HepG2 (cell line): ENCODE measurements around the gene CHPF. TPM values are rescaled to one million over a fixed set of nuclear protein-coding genes. Genes with fewer than 3 reads are reported as not detected.

Experiments used
- ATAC-seq: fragments of 200-7000 bp; cut with Tn5 transposase; 3 replicates; pipeline ENCODE4 v1.9.1; 2020; ENCODE audit warnings: mild to moderate bottlenecking, moderate library complexity
- BruUV-seq: library from RNA; stranded (reverse); fragments of 400-500 nt; replicated peaks from 2 replicates; lab custom pipeline; 2021; lab: Mats Ljungman, UMichigan
- CTCF ChIA-PET: fragments of 300-600 bp; formaldehyde crosslinking; extraction: SDS; loops from one replicate; lab custom pipeline; 2021; ENCODE audit warnings: low total read pairs, inconsistent platforms, low intra/inter-chr PET ratio; lab: Yijun Ruan, JAX
- POLR2A ChIA-PET: fragments of 350-600 bp; sonication (Branson Sonifier 250); formaldehyde crosslinking; loops from one replicate; lab custom pipeline; 2020; ENCODE audit warnings: antibody characterized with exemption, inconsistent platforms; lab: Yijun Ruan, JAX
- DNase-seq: peaks from one replicate; pipeline ENCODE4 v3.0.0-alpha.2; 2015; ENCODE audit warnings: low spot score
- FAIRE-seq: peaks from 3 replicates; lab custom pipeline; 2011; peaks lifted over from hg19 to GRCh38; lab: Jason Lieb, UNC
- H2AFZ ChIP-seq: one replicate; pipeline ENCODE4 v1.6.1; 2011; ENCODE audit warnings: low read length, inconsistent platforms
- H3K27ac ChIP-seq: fragments of 300-600 bp; 3 replicates; pipeline ENCODE4 v1.8.0; 2011; ENCODE audit warnings: mixed run types, mild to moderate bottlenecking, mixed read lengths, low read length, inconsistent platforms; ENCODE audit not compliant: insufficient read depth; ENCODE audit errors: extremely low read length
- H3K27me3 ChIP-seq, 2 experiments: fragments of 200-600 bp in 1 of 2; 2 replicates in 1 of 2; 3 replicates in 1 of 2; pipeline versions ENCODE4 v1.6.0 to v1.8.0; 2011; ENCODE audit warnings: low read length in 2 of 2, mild to moderate bottlenecking in 2 of 2, moderate library complexity in 2 of 2, inconsistent platforms in 1 of 2; ENCODE audit not compliant: insufficient read depth in 2 of 2, control insufficient read depth in 1 of 2
- H3K36me3 ChIP-seq, 2 experiments: fragments of 200-600 bp in 1 of 2; replicated peaks in 1 of 2; 2 replicates in 1 of 2; 3 replicates in 1 of 2; pipeline versions ENCODE4 v1.5.1 to v1.8.0; 2011; ENCODE audit warnings: low read length in 2 of 2, inconsistent platforms in 1 of 2; ENCODE audit not compliant: insufficient read depth in 2 of 2, control insufficient read depth in 1 of 2
- H3K4me1 ChIP-seq: 2 replicates; pipeline ENCODE4 v1.5.1; 2012; ENCODE audit warnings: low read length, inconsistent platforms; ENCODE audit not compliant: insufficient read depth
- H3K4me2 ChIP-seq: 2 replicates; pipeline ENCODE4 v1.6.0; 2011; ENCODE audit warnings: low read depth, low read length, inconsistent platforms
- H3K4me3 ChIP-seq, 3 experiments: fragments of 200-600 bp in 1 of 3; sonication (generic), shearing (Covaris generic) in 1 of 3; replicated peaks in 1 of 3; 2 replicates each; pipeline ENCODE4 v1.5.1; 2011 to 2016; ENCODE audit warnings: low read length in 3 of 3, inconsistent platforms in 2 of 3, low read depth in 2 of 3, mild to moderate bottlenecking in 2 of 3, control low read depth in 1 of 3, mixed read lengths in 1 of 3; ENCODE audit not compliant: insufficient read depth in 1 of 3
- H3K79me2 ChIP-seq: one replicate; pipeline ENCODE4 v1.6.1; 2011; ENCODE audit warnings: low read length, inconsistent platforms; ENCODE audit not compliant: insufficient read depth
- H3K9ac ChIP-seq: 2 replicates; pipeline ENCODE4 v1.6.0; 2011; ENCODE audit warnings: mild to moderate bottlenecking, low read depth, low read length, inconsistent platforms; ENCODE audit not compliant: insufficient read depth
- H3K9me3 ChIP-seq: 2 replicates; pipeline ENCODE4 v1.5.1; 2012; ENCODE audit warnings: mild to moderate bottlenecking, low read length
- H4K20me1 ChIP-seq: 2 replicates; pipeline ENCODE4 v1.6.0; 2011; ENCODE audit warnings: inconsistent platforms, mild to moderate bottlenecking, low read length, moderate library complexity; ENCODE audit not compliant: insufficient read depth
- CENPT ChIP-seq: sonication (generic); formaldehyde crosslinking; IDR thresholded peaks from 2 replicates; pipeline ENCODE4 v1.8.0; 2022; ENCODE audit warnings: low read depth, mild to moderate bottlenecking, moderate library complexity, missing genetic modification reagents
- HMGXB4 ChIP-seq, 2 experiments: sonication (generic) in 1 of 2; formaldehyde crosslinking in 1 of 2; IDR thresholded peaks; 2 replicates each; pipeline versions ENCODE4 v1.4.0 to v1.6.1; 2018 to 2020; ENCODE audit warnings: missing genetic modification reagents in 2 of 2, borderline replicate concordance in 1 of 2, low read depth in 1 of 2, mild to moderate bottlenecking in 1 of 2, missing biosample characterization in 1 of 2
- KDM3A ChIP-seq: IDR thresholded peaks from 2 replicates; pipeline ENCODE4 v1.6.1; 2018; ENCODE audit warnings: low read depth, missing compliant biosample characterization
- KDM4B ChIP-seq: sonication (generic); formaldehyde crosslinking; IDR thresholded peaks from 2 replicates; pipeline ENCODE4 v1.4.0; 2020; ENCODE audit warnings: missing genetic modification reagents
- MTA3 ChIP-seq: sonication (generic); formaldehyde crosslinking; IDR thresholded peaks from 2 replicates; pipeline ENCODE4 v1.4.0; 2020; ENCODE audit warnings: missing genetic modification reagents
- MXI1 ChIP-seq: IDR thresholded peaks from 3 replicates; pipeline ENCODE4 v1.6.1; 2012; ENCODE audit warnings: low read depth, low read length, inconsistent platforms, borderline replicate concordance
- PRPF4 ChIP-seq: fragments of 200-400 bp; formaldehyde crosslinking; IDR thresholded peaks from 2 replicates; pipeline ENCODE4 v1.6.1; 2016; ENCODE audit warnings: low read length, low read depth; ENCODE audit not compliant: poor library complexity, severe bottlenecking
- RFXANK ChIP-seq: IDR thresholded peaks from 2 replicates; pipeline ENCODE4 v1.6.1; 2016
- SRSF4 ChIP-seq: fragments of 200-400 bp; formaldehyde crosslinking; IDR thresholded peaks from one replicate; pipeline ENCODE4 v1.6.1; 2018; ENCODE audit warnings: mild to moderate bottlenecking, low read depth, low read length, moderate library complexity; ENCODE audit not compliant: poor library complexity, severe bottlenecking
- TBX2 ChIP-seq: sonication (generic); formaldehyde crosslinking; IDR thresholded peaks from 2 replicates; pipeline ENCODE4 v1.5.0; 2020; ENCODE audit warnings: missing genetic modification reagents, mild to moderate bottlenecking, borderline replicate concordance
- ZFP62 ChIP-seq: sonication (generic); formaldehyde crosslinking; IDR thresholded peaks from 2 replicates; pipeline ENCODE4 v1.4.0; 2020; ENCODE audit warnings: missing genetic modification reagents
- ZFP82 ChIP-seq: sonication (generic); formaldehyde crosslinking; IDR thresholded peaks from 2 replicates; pipeline ENCODE4 v1.5.1; 2020; ENCODE audit warnings: mild to moderate bottlenecking, missing genetic modification reagents, borderline replicate concordance
- ZNF558 ChIP-seq: sonication (generic); formaldehyde crosslinking; IDR thresholded peaks from 2 replicates; pipeline ENCODE4 v1.9.0; 2022; ENCODE audit warnings: mild to moderate bottlenecking, missing genetic modification reagents, borderline replicate concordance
- ZNF569 ChIP-seq: sonication (generic); formaldehyde crosslinking; IDR thresholded peaks from 2 replicates; pipeline ENCODE4 v1.5.0; 2020; ENCODE audit warnings: mild to moderate bottlenecking, missing genetic modification reagents, moderate library complexity, borderline replicate concordance
- ZNF724P ChIP-seq: sonication (generic); formaldehyde crosslinking; IDR thresholded peaks from 2 replicates; pipeline ENCODE4 v1.8.0; 2022; ENCODE audit warnings: missing genetic modification reagents, borderline replicate concordance
- ZNF790 ChIP-seq: sonication (generic); formaldehyde crosslinking; IDR thresholded peaks from 2 replicates; pipeline ENCODE4 v1.8.0; 2022; ENCODE audit warnings: missing genetic modification reagents, mild to moderate bottlenecking, borderline replicate concordance
- ZZZ3 ChIP-seq: sonication (generic); formaldehyde crosslinking; IDR thresholded peaks from 2 replicates; pipeline ENCODE4 v1.4.0; 2020; ENCODE audit warnings: missing genetic modification reagents, mild to moderate bottlenecking, borderline replicate concordance
- WGBS: methylation state at CpG from one replicate; pipeline ENCODE4 v1.1.6; 2017; ENCODE audit warnings: low lambda C conversion rate; 5-methylcytosine and 5-hydroxymethylcytosine counted together
- in situ Hi-C: cut with HindIII; loops from 2 replicates; pipeline ENCODE4 v1.10.0; 2017; ENCODE audit warnings: low pct_unique_long_range_greater_than_20kb; ENCODE audit not compliant: extremely low pct_ligation_motif_present
- intact Hi-C: fragments of 100-400 bp; cut with micrococcal nuclease; formaldehyde crosslinking; loops from one replicate; pipeline ENCODE4 v1.10.0; 2022; ENCODE audit not compliant: unreplicated experiment
- polyA plus RNA-seq, 8 experiments: library from polyadenylated mRNA; depleted of rRNA in 3 of 8; stranded (reverse) in 7 of 8; unstranded in 1 of 8; fragments of >200 nt; fragmentation: Illumina TruSeq in 4 of 8; extraction: Trizol in 4 of 8; gene quantifications; 2 replicates each; pipeline versions ENCODE4 v1.2.1 to v1.2.3, GENCODE V29; 2011 to 2016; ENCODE audit warnings: low read depth in 4 of 8, missing spikeins in 1 of 8, mixed read lengths in 1 of 8; ENCODE audit not compliant: insufficient read depth in 1 of 8
- total RNA-seq, 5 experiments: library from RNA; depleted of rRNA; stranded (reverse); fragments of >200 nt; fragmentation: Illumina TruSeq; extraction: Trizol; gene quantifications; 2 replicates each; pipeline ENCODE4 v1.2.3, GENCODE V29; 2016; ENCODE audit warnings: low read depth in 1 of 5
- TF ChIP-seq, protein P1 (sequence below): conservative IDR thresholded peaks from 2 replicates; pipeline ENCODE4 v1.6.1; 2018; ENCODE audit warnings: missing genetic modification reagents
- TF ChIP-seq, protein P2 (sequence below): sonication (generic); formaldehyde crosslinking; IDR thresholded peaks from 2 replicates; pipeline ENCODE4 v1.8.0; 2022; ENCODE audit warnings: missing genetic modification reagents, mild to moderate bottlenecking, moderate library complexity, borderline replicate concordance

The CHPF gene
- total and polyA plus RNA-seq, 2 of the 13 experiments (the other 11 are each of a cell fraction or from before 2014, with no cell fraction given): 79.6 to 111 TPM

DNA sequence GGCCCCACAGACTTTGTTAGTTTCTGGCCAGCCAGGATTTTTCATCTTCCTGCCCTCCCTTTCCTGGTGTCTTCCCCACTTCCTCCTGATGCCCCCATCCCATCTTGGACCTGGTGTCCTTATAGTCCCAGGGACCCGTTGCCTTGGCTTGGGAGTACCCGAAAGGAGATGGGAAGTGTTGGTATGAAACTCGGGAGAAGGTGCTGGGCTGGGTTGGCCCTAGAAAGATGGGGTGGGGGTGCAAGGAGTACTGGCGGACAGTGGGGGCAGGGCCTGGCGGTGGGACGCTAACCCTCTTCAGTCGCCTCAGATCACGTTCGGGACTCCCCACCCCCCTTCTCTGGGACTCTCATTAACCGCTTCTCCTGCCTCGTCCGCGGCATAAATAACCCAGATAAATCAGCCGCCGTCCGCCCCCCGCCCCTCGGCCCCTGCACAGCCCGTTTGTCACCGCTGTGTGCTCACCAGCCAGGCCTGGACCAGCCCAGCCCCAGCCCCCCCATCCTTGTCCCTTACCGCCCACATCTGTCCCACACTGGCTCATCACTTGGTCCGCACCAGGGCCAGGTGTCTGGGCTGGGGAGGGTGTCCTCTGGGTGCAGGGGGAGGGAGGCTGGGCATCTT is 33.0 kb downstream of the CHPF start:
- Histone ChIP-seq H3K4me1 (peaks cover 34% of the 10 kb centered on the region), H2AFZ (no peak overlapping the region), H3K27me3 (peaks cover 15 to 47% of the 10 kb centered on the region in 2 experiments), H3K27ac (no peak overlapping the region), H3K9ac (no peak overlapping the region), H4K20me1 (peaks cover 11% of the 10 kb centered on the region; the same call in 1 of the 2 replicates), H3K36me3 (peaks cover 7% of the 10 kb centered on the region in 2 experiments; a peak in 3 of 5 replicates), H3K79me2 (no peaks in the 10 kb centered on the region), H3K4me2 (peak overlapping the region; percentile 96), H3K4me3 (peak overlapping the region in 2 of 3 experiments; percentile 53 to 70; a peak in 3 of 6 replicates), H3K9me3 (no peaks in the 10 kb centered on the region)
- intact Hi-C loops (loop anchor here (1.0 kb wide), 1 partner anchor 15 kb away; no protein-coding TSS in a partner anchor), in situ Hi-C loops (no loop called here)
- POLR2A ChIA-PET: interaction anchor here (0.6 to 7.7 kb wide), 8 partner anchors 8 to 123 kb away, joined by 3 to 94 read pairs (median 6); partner anchors contain the start of genes DNPEP and GMPPA
- no peak for ATAC-seq
- 25% methylated on average over 22 of the region's 22 CpGs for WGBS
- FAIRE-seq: no peak
- CTCF ChIA-PET: interaction anchor here (1.0 to 1.9 kb wide), 5 partner anchors 10 to 108 kb away, joined by 5 to 26 read pairs (median 8); a partner anchor contains a TSS
- no TSS peak for BruUV-seq
- DNase-seq: no peak
- peak in 1 of 2 experiments; percentile 11; a peak in 1 of 4 replicates for TF ChIP-seq HMGXB4 (CRISPR knock-in tag; IDR thresholded peaks at IDR 0.05; ENCODE audit: borderline replicate concordance in 1 of 2, low read depth in 1 of 2)
- TF ChIP-seq KDM4B (CRISPR knock-in tag): no peak
- TF ChIP-seq ZNF569 (CRISPR knock-in tag): no peak
- TF ChIP-seq, protein P1, sequence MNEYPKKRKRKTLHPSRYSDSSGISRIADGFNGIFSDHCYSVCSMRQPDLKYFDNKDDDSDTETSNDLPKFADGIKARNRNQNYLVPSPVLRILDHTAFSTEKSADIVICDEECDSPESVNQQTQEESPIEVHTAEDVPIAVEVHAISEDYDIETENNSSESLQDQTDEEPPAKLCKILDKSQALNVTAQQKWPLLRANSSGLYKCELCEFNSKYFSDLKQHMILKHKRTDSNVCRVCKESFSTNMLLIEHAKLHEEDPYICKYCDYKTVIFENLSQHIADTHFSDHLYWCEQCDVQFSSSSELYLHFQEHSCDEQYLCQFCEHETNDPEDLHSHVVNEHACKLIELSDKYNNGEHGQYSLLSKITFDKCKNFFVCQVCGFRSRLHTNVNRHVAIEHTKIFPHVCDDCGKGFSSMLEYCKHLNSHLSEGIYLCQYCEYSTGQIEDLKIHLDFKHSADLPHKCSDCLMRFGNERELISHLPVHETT (CRISPR knock-in tag): no peak
- TF ChIP-seq MTA3 (CRISPR knock-in tag): no peak
- no peak for TF ChIP-seq ZFP82 (CRISPR knock-in tag)
- TF ChIP-seq ZFP62: no peak
- TF ChIP-seq ZZZ3 (CRISPR knock-in tag): peak; percentile 7; the same call in 1 of the 2 replicates
- no peak for TF ChIP-seq SRSF4
- TF ChIP-seq PRPF4: no peak
- TF ChIP-seq CENPT (CRISPR knock-in tag): no peak
- TF ChIP-seq ZNF724P (CRISPR knock-in tag): no peak
- TF ChIP-seq KDM3A (CRISPR knock-in tag): no peak
- TF ChIP-seq ZNF558 (CRISPR knock-in tag): no peak
- TF ChIP-seq RFXANK (CRISPR knock-in tag): no peak
- no peak for TF ChIP-seq MXI1
- TF ChIP-seq ZNF790 (CRISPR knock-in tag): no peak
- no peak for TF ChIP-seq TBX2 (CRISPR knock-in tag)
- TF ChIP-seq, protein P2, sequence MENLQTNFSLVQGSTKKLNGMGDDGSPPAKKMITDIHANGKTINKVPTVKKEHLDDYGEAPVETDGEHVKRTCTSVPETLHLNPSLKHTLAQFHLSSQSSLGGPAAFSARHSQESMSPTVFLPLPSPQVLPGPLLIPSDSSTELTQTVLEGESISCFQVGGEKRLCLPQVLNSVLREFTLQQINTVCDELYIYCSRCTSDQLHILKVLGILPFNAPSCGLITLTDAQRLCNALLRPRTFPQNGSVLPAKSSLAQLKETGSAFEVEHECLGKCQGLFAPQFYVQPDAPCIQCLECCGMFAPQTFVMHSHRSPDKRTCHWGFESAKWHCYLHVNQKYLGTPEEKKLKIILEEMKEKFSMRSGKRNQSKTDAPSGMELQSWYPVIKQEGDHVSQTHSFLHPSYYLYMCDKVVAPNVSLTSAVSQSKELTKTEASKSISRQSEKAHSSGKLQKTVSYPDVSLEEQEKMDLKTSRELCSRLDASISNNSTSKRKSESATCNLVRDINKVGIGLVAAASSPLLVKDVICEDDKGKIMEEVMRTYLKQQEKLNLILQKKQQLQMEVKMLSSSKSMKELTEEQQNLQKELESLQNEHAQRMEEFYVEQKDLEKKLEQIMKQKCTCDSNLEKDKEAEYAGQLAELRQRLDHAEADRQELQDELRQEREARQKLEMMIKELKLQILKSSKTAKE (CRISPR knock-in tag): no peak
